ENCODE measurements around the gene LAMC1.

The LAMC1 gene

GRCh38 chr1:183043254-183043653, 20.0 kb downstream of the LAMC1 start:
- no peak for DNase-seq (ENCODE audit: low spot score)
- Histone ChIP-seq H3K27ac (no peak overlapping the region), H3K4me3 (no peak overlapping the region)
- no peak for TF ChIP-seq CTCF (IDR thresholded peaks at IDR 0.05)

GRCh38 chr1:183043872-183044854, 20.9 kb downstream of the LAMC1 start:
- Histone ChIP-seq H3K4me3 (peak overlapping the region; percentile 27), H3K27ac (peak overlapping the region; percentile 33 to 55)
- no peak for TF ChIP-seq CTCF (IDR thresholded peaks at IDR 0.05)
- DNase-seq (ENCODE audit: low spot score): no peak

GRCh38 chr1:183044893-183045649, 21.9 kb downstream of the LAMC1 start:
- Histone ChIP-seq H3K4me3 (peak overlapping the region; percentile 27), H3K27ac (peak overlapping the region; percentile 33 to 55)
- no peak for TF ChIP-seq CTCF (IDR thresholded peaks at IDR 0.05)
- no peak for DNase-seq (ENCODE audit: low spot score)

- no peak for DNase-seq (ENCODE audit: low spot score)
- TF ChIP-seq CTCF (IDR thresholded peaks at IDR 0.05): no peak
- no peak overlapping the region for H3K27ac ChIP-seq
- no peak overlapping the region for H3K4me3 ChIP-seq
Observed at GRCh38 chr1:183048087-183049085, 25.2 kb downstream of the LAMC1 start.

GRCh38 chr1:183051546-183051945, 28.3 kb downstream of the LAMC1 start:
- DNase-seq (ENCODE audit: low spot score): no peak
- Histone ChIP-seq H3K4me3 (peak overlapping the region; percentile 0), H3K27ac (peak overlapping the region; percentile 24 to 44)
- no peak for TF ChIP-seq CTCF (IDR thresholded peaks at IDR 0.05)

- no peak overlapping the region for H3K27ac ChIP-seq
- TF ChIP-seq CTCF (IDR thresholded peaks at IDR 0.05): no peak
- no peak overlapping the region for H3K4me3 ChIP-seq
- no peak for DNase-seq (ENCODE audit: low spot score)
Observed at GRCh38 chr1:183052861-183053260, 29.6 kb downstream of the LAMC1 start.

All from coronary artery (tissue), 2 donors.